Natural killer cell (primary cell): ENCODE data around the gene WRNIP1. TPM values are rescaled to one million over a fixed set of nuclear protein-coding genes. Genes with fewer than 3 reads are reported as not detected.

Experiments used
- ATAC-seq, 3 donors: fragments of 150-1000 bp in 2 of 3; fragments of 200-7000 bp in 1 of 3; cut with Tn5 transposase; 1 replicate in 1 of 3; 2 replicates in 2 of 3; pipeline ENCODE4 v1.10.0; 2021; ENCODE audit warnings: mild to moderate bottlenecking in 2 of 3, moderate library complexity in 2 of 3
- DNase-seq, 2 donors: peaks; one replicate each; pipeline versions ENCODE4 v3.0.0 to v3.0.0-alpha.2; 2013 to 2021; ENCODE audit warnings: mixed read lengths in 1 of 2
- H3K27ac ChIP-seq: one replicate; pipeline ENCODE4 v1.5.1; 2013; ENCODE audit warnings: mild to moderate bottlenecking, low read length
- H3K27me3 ChIP-seq: one replicate; pipeline ENCODE4 v1.6.1; 2013; ENCODE audit warnings: low read length; ENCODE audit not compliant: control insufficient read depth, insufficient read depth
- H3K36me3 ChIP-seq: one replicate; pipeline ENCODE4 v1.6.1; 2013; ENCODE audit warnings: low read length; ENCODE audit not compliant: control insufficient read depth, insufficient read depth
- H3K4me1 ChIP-seq: one replicate; pipeline ENCODE4 v1.6.1; 2013; ENCODE audit warnings: low read length; ENCODE audit not compliant: control insufficient read depth, insufficient read depth
- H3K4me3 ChIP-seq: one replicate; pipeline ENCODE4 v1.5.1; 2013; ENCODE audit warnings: low read length
- H3K9me3 ChIP-seq: one replicate; pipeline ENCODE4 v1.6.1; 2013; ENCODE audit warnings: low read length; ENCODE audit not compliant: control insufficient read depth, insufficient read depth
- H3K27ac Mint-ChIP-seq, 2 donors: one replicate each; pipeline ENCODE4 v1.8.0; 2022; ENCODE audit warnings: mild to moderate bottlenecking in 2 of 2, mixed read lengths in 2 of 2, moderate library complexity in 1 of 2
- H3K27me3 Mint-ChIP-seq, 2 donors: one replicate each; pipeline ENCODE4 v1.8.0; 2022; ENCODE audit warnings: low read depth in 2 of 2, mixed read lengths in 2 of 2
- H3K36me3 Mint-ChIP-seq: one replicate; pipeline ENCODE4 v1.8.0; 2022; ENCODE audit warnings: mixed read lengths
- H3K4me1 Mint-ChIP-seq, 2 donors: one replicate each; pipeline ENCODE4 v1.8.0; 2022; ENCODE audit warnings: mixed read lengths in 2 of 2
- H3K4me3 Mint-ChIP-seq: one replicate; pipeline ENCODE4 v1.8.0; 2022; ENCODE audit warnings: mild to moderate bottlenecking, moderate library complexity, mixed read lengths
- H3K9me3 Mint-ChIP-seq, 2 donors: one replicate each; pipeline ENCODE4 v1.8.0; 2022; ENCODE audit warnings: mixed read lengths in 2 of 2
- CTCF ChIP-seq: fragments of 200-600 bp; IDR thresholded peaks from one replicate; pipeline ENCODE4 v1.8.0; 2022; ENCODE audit warnings: antibody characterized with exemption
- WGBS: methylation state at CpG from one replicate; pipeline ENCODE4 v1.1.7; 2013; ENCODE audit warnings: missing lambda C conversion rate; ENCODE audit not compliant: insufficient coverage; 5-methylcytosine and 5-hydroxymethylcytosine counted together
- intact Hi-C: fragments of 100-400 bp; cut with micrococcal nuclease; formaldehyde crosslinking; loops from one replicate; pipeline ENCODE4 v1.14.2; 2022
- total RNA-seq, 4 donors: library from RNA; stranded (reverse); fragments of 120-200 nt in 1 of 4; gene quantifications; one replicate each; pipeline versions ENCODE4 v1.2.3 to v1.2.4, GENCODE V29; 2013 to 2022

WRNIP1 gene
- total RNA-seq, 3 donors from 2014 or later (not counting 1 experiment from before 2014, with no cell fraction given): 27.9 to 34.8 (median 30.5) TPM

- Histone ChIP-seq H3K36me3 (no peaks in the 10 kb centered on the region), H3K4me3 (no peak overlapping the region), H3K4me1 (no peaks in the 10 kb centered on the region), H3K27me3 (no peaks in the 10 kb centered on the region), H3K9me3 (no peaks in the 10 kb centered on the region), H3K27ac (no peak overlapping the region)
- peaks cover 7 to 16% of the 10 kb centered on the region in 2 donors for H3K27me3 Mint-ChIP-seq
- H3K27ac Mint-ChIP-seq: no peak overlapping the region
- DNase-seq (no peak), ATAC-seq (no peak)
- intact Hi-C loops: no loop called here
- no peak overlapping the region for H3K4me3 Mint-ChIP-seq
- no peaks in the 10 kb centered on the region for H3K4me1 Mint-ChIP-seq
- 85% methylated on average over 7 of the region's 8 CpGs for WGBS
- no peak for TF ChIP-seq CTCF
- no peaks in the 10 kb centered on the region for H3K9me3 Mint-ChIP-seq
- peaks cover 8% of the 10 kb centered on the region for H3K36me3 Mint-ChIP-seq
Observed at GRCh38 chr6:2725364-2725988, 39.7 kb upstream of the WRNIP1 start.

GRCh38 chr6:2725999-2726567 lies 39.1 kb upstream of the WRNIP1 start:
- ATAC-seq (no peak), DNase-seq (peak in 1 of 2 donors; percentile 5)
- no peaks in the 10 kb centered on the region for H3K9me3 ChIP-seq
- no peak overlapping the region for H3K4me3 ChIP-seq
- no peaks in the 10 kb centered on the region for H3K36me3 ChIP-seq
- no peak overlapping the region for H3K27ac ChIP-seq
- Mint-ChIP-seq H3K4me3 (no peak overlapping the region), H3K36me3 (peaks cover 8% of the 10 kb centered on the region), H3K9me3 (no peaks in the 10 kb centered on the region), H3K27ac (no peak overlapping the region), H3K27me3 (peaks cover 7 to 14% of the 10 kb centered on the region in 2 donors), H3K4me1 (no peaks in the 10 kb centered on the region)
- 30% methylated on average over 7 of the region's 8 CpGs for WGBS
- H3K27me3 ChIP-seq: no peaks in the 10 kb centered on the region
- intact Hi-C loops: no loop called here
- no peak for TF ChIP-seq CTCF
- H3K4me1 ChIP-seq: no peaks in the 10 kb centered on the region

- H3K27me3 ChIP-seq: no peaks in the 10 kb centered on the region
- no peak for TF ChIP-seq CTCF
- WGBS: 97% methylated on average over 9 of the region's 10 CpGs
- intact Hi-C loops: no loop called here
- H3K36me3 Mint-ChIP-seq: no peaks in the 10 kb centered on the region
- no peak overlapping the region for H3K27ac Mint-ChIP-seq
- H3K4me1 Mint-ChIP-seq: peaks cover 0 to 4% of the 10 kb centered on the region in 2 donors
- no peaks in the 10 kb centered on the region for H3K36me3 ChIP-seq
- no peak overlapping the region for H3K4me3 ChIP-seq
- peaks cover 6 to 11% of the 10 kb centered on the region in 2 donors for H3K27me3 Mint-ChIP-seq
- no peak overlapping the region for H3K4me3 Mint-ChIP-seq
- ATAC-seq (no peak), DNase-seq (no peak)
- no peaks in the 10 kb centered on the region for H3K9me3 ChIP-seq
- no peaks in the 10 kb centered on the region for H3K4me1 ChIP-seq
- no peak overlapping the region for H3K27ac ChIP-seq
- H3K9me3 Mint-ChIP-seq: no peaks in the 10 kb centered on the region
Observed at GRCh38 chr6:2729921-2730320, 35.3 kb upstream of the WRNIP1 start.
